Right ventricle myocardium superior (tissue), 1 donor: ENCODE measurements around the gene VDAC1. TPM values are rescaled to one million over a fixed set of nuclear protein-coding genes. Genes with fewer than 3 reads are reported as not detected.
"Not testable (repeated sequence)": the region's sequence is repeated elsewhere in the genome, so short reads cannot be mapped to it uniquely, and the experiment has no call there.

Experiments used
- ATAC-seq: fragments of 200-7000 bp; cut with Tn5 transposase; one replicate; pipeline ENCODE4 v1.9.1; 2020; ENCODE audit warnings: mild to moderate bottlenecking; ENCODE audit not compliant: poor library complexity
- DNase-seq: peaks from one replicate; pipeline ENCODE4 v3.0.0-alpha.2; 2020
- intact Hi-C: fragments of 100-400 bp; cut with DNase I; formaldehyde crosslinking; loops from one replicate; pipeline ENCODE4 v1.11.2; 2022
- total RNA-seq: library from RNA; stranded (reverse); fragmentation: NEBNext Ultra II Directional; extraction: Animal tissue kit (Norgen Biotek cat#: 25700); gene quantifications from one replicate; pipeline ENCODE4 v1.2.1, GENCODE V29; 2021
- donor health status: DM: no; HTN: yes; CAD: no; lungs with severe emphysema.

VDAC1 gene
- total RNA-seq, 1 donor from 2014 or later, result 475 TPM

DNA sequence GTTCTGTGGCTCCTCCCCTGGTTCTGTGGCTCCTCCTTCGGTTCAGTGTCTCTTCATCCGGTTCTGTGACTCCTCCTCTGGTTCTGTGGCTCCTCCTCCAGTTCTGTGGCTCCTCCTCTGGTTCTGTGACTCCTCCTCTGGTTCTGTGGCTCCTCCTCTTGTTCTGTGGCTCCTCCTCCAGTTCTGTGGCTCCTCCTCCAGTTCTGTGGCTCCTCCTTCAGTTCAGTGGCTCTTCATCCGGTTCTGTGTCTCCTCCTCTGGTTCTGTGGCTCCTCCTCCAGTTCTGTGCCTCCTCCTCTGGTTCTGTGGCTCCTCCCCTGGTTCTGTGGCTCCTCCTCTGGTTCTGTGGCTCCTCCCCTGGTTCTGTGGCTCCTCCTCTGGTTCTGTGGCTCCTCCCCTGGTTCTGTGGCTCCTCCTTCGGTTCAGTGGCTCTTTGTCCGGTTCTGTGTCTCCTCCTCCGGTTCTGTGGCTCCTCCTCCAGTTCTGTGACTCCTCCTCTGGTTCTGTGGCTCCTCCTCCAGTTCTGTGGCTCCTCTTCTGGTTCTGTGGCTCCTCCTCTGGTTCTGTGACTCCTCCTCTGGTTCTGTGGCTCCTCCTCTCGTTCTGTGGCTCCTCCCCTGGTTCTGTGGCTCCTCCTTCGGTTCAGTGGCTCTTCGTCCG lies 68.7 kb downstream of the VDAC1 start:
- ATAC-seq, intact Hi-C loops, DNase-seq: not testable (repeated sequence)

DNA sequence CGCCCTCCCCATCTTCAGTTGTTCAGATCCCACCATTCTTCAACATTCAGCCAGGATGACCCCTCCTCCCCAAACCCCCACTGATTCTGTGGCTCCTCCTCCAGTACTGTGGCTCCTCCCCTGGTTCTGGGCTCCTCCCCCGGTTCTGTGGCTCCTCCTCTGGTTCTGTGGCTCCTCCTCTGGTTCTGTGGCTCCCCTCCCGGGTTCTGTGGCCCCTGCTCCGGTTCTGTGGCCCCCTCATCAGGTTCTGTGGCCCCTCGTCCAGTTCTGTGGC lies 69.2 kb downstream of the VDAC1 start:
- DNase-seq, result no peak
- ATAC-seq, result no peak
- intact Hi-C loops, result no loop called here

DNA sequence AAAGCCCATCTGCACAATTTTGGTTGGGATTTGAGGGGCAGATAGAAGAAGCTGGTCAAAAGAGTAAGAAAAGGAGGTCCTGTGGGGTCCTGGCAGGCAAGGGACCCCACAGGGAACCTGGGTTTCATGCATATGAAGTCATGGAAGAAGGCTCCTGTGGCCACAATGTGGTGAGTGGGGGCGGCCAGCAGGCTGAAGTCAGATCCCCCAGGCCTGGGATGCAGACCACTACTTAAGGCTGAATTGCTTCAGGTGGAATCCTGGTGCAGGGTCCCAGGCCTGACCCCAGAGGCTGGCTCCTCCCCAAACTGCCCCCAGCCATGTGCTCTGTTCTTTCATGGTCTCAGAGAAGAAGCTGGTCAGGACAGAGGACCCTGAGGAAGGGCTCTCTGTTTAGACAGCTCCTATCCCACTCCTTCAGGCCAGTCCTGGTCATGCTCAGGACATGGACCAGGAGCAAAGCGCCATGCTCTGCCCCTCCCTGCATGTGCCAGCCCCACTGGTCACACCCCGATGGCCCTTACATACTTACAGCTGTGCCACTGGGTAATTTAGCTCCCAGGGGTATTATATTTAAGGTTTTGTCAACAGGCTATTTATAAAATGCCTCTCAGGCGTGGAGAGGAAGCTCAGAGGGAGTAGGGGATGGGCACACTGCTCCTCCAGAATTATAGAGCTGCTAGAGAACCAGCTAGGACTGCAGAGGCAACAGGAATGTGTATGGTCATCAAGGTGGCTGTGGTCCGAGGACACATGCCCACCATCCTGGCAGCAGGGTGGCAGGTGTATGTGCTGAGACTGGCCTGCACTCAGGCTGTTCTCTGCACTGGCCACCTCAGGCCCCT lies 69.7 kb downstream of the VDAC1 start:
- intact Hi-C loops, result no loop called here
- DNase-seq (no peak), ATAC-seq (no peak)

DNA sequence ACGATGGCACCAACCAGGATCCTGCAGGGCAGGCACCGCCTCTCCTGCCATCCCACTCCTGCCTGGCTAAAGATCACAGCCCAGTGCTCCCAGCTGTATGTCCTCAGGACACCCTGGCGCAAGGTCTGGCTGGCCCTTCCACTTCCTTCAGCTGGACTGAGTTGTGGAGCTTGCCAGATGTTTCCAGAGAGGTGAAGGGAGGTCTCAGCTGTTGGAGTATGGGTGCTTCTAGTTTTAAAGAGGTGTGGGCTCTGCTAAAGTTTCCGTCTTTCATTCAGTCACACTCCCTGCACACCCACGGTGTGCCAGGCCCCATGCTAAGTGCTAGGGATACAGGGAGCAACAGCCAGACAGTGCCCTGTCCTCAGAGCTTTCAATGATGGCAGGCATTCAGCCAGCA lies 70.5 kb downstream of the VDAC1 start:
- intact Hi-C loops, result no loop called here
- DNase-seq (no peak), ATAC-seq (no peak)

DNA sequence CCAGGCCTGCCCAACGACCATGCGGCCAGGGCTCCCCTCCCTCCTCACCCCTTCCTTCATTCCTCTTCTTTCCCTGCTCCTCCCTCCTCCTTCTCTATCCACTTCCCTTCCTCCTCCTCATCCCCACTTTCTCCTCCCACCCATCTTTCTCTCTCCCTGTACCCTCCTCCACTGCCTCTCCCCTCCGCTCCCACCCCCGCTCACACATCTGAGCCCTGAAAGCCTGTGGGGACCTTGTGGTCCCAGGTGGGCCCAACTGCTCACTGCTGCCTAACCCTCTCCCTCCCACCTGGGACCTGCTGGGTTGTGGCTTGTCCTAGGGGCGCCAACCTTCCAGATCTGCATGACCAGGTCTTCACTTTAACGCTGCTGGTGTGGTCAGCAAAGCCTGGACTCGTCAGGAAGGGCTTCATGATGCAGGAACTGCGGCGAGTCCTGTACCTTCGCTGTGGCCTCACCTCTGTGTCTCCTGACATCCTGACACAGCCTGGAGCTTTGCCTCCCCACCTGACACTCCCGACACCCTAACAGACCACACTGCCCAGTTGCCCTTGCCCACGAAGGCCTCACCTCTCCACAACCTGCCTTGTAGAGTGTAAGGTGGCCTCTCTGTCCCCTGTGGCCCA lies 71.0 kb downstream of the VDAC1 start:
- DNase-seq (no peak), ATAC-seq (no peak)
- intact Hi-C loops, result no loop called here

DNA sequence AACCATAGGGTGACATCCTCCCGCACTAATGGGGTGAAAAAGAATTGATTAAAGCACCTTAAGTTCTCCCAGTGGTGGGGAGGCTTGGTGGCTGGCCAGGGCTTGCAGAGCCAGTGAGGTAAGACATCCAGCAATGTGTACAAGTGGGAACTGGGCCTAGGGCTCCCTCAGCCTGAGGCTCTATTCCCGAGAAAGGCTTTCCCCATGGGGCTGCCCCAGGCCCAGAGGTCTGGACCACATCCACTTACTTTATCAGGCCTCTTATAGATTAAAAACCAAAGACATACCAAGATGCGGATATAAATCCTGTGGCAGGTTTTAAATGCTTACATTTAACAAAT lies 71.6 kb downstream of the VDAC1 start:
- ATAC-seq (no peak), DNase-seq (no peak)
- intact Hi-C loops, result no loop called here

DNA sequence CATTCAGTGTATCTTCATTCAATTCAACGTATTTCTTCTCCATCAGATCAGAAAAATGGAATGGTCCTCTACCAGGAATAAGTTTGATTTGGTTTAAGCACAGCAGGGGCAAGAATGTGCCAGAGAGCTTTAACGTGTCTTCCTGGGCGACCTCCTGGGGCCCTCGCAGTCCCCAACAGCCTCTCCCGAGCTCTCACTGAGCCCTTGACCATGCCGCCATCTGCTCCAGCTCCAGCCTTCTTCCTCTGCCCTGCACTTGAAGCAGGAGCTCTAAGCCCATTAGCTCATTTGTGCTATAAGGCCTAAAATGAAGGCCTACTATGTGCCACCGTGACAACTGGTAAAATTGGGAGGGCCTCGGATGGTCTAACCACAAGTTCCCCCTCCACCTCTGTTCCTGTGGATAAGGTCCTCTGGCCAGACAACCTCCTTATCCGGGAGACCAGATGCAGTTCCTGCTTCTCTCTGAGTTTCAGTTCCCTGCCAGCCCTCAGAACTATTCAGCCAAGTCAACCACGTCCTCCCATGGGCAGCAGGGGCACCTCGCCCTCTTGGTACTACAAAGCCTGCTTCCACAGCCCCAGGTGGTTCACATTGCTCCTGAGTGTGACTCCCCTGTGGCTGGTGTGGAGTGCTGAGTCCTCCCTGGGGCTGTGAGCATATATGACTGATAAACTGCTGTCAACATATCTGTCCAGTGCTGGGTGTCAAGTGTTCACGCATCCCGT lies 72.2 kb downstream of the VDAC1 start:
- DNase-seq (no peak), ATAC-seq (peak; percentile 41)
- intact Hi-C loops, result no loop called here

DNA sequence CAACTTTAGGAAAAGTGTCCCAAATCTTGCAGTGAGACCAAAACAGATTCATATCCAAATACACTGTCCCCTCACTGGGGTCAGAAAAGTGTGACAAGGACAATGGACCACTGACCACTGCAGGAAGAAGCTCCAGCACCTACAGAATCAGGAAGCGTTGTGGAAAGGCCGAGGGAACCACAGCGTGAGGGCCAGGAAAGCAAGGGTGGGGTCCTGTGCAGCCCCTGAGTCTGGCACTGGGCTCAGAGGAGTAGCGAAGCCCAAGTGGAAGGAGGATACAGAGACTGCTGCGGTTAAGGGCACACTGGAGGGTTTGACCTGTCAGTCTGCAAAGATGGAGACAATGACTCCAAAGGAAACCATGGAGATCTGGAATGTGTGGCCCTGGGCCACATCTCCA lies 73.2 kb downstream of the VDAC1 start:
- ATAC-seq, result no peak
- DNase-seq, result no peak
- intact Hi-C loops, result no loop called here

DNA sequence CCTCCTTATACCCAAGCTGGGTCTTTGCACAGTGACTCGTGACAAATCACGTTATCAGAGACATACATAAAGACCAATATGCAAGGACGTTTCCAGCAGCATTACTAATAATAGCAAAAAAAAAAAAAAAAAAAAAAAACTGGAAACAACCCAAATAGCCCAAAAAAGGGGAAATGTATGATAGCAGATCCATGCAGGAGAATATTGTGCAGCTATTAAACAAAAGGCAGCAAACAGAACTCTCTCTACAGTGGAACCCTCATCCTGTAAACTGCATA lies 74.0 kb downstream of the VDAC1 start:
- intact Hi-C loops, result no loop called here
- ATAC-seq (no peak), DNase-seq (no peak)

DNA sequence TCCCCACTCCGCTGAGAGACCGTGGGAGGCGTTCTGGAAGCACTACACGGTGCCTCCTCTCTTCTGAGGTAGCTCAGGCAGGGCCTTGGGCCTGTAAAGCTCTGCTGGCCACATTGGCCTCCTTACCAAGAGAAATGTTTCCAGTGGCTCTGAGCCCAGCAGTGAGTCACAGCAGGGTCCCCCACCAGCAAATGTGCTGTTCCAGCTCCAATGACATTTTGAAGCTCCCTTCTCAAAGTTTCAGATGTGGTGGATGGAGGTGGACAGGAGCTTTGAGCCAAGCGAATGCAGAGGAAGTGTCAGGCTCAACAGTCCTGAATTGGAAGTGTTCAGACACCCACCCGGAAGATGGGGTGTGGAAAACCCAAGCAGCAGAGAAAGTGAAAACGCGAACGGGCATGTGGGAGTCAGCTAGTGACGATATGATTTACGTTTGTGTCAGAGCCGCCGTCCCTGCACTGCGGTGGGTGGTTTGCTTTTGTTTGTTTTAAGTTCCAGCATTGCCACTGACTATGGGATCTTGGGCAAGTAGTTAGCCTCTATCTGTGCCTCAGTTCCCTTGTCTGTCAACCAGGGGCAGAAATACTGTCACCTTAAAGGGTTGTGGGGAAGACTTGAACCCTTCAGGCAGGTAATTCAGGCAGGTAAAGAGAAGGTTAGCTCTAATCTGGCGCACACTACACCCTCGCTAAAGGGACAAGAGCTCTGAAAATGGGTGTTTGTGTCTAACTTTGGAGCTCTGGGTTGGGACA lies 74.5 kb downstream of the VDAC1 start:
- no peak for ATAC-seq
- DNase-seq, result no peak
- intact Hi-C loops, result no loop called here

DNA sequence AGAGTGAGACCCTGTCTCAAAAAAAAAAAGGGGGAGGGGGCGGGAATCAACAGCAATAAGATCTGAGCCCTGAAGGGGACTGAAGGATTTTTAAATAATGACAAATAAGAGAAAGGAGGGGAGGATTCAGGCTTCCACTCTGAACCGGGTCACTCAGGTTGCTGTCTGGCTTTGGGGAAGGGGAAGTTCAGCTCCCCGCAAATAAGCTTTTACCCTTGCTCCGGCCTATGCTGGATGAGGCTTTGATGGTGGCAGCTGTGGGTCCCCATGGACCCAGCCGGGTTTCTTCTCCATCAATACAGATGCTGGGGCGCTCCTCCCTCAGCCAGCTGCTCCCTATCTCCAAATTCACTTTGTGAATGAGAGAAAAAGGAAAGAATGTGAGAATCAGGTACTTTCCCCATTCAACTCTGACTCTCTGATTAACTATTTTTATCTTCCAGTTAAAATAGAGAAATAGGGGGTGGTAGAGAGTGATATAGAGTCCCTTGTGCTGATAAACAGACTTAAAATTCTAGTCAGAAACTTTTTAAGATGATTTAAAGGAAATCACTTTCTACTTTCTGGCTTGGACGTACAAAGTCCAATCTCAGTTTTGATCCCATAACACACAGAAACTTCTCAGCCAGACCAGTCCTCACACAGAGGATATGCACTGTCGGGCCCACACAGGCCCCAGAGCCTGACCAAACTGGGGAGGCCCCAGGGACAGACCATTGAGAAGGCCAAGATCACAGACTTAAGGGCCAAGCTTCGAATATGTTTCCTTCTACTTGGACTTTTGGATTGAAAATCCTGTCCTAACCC lies 76.0 kb downstream of the VDAC1 start:
- ATAC-seq (no peak), DNase-seq (no peak)
- intact Hi-C loops, result no loop called here

DNA sequence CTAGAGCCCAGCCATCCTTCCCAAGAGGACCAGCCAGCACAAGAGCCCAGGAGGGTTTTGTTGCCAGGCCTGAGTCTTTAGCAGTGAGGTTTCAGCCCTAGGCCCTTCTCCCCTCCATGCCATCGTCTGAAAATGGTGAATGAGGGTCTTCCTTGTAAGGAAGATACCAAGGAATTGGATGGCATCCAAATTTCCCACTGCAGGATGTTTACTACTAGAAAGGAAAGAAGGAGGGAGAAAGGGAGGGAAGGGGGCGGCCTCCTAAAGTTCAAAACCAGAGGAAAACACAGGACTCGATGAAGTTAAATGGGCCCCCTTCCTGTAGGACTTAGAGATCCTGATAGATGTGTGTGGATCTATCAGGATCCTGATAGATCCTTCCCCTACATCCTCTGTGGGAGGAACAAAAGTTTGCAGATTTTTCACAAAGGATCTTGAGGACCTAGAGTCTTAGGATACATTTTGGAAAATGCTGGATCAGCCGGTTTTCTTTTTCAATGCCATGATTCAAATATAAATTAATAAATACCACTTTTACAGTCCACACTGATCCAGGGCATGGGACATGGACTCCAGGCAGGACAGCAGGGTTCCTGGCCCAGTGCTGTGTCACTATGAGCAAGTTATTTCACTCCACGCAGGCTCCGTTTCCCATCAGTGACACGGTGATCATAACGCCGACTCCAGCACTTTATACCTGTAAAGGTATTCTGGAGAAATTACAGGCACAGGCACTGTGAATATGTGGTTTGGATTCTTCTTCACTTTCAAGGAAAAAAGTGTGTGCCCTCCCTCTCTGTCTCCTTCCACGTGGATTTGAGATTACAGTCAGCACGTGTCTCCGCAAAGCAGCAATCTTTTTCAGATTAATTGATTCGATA lies 77.2 kb downstream of the VDAC1 start:
- intact Hi-C loops, result no loop called here
- ATAC-seq (no peak), DNase-seq (no peak)

DNA sequence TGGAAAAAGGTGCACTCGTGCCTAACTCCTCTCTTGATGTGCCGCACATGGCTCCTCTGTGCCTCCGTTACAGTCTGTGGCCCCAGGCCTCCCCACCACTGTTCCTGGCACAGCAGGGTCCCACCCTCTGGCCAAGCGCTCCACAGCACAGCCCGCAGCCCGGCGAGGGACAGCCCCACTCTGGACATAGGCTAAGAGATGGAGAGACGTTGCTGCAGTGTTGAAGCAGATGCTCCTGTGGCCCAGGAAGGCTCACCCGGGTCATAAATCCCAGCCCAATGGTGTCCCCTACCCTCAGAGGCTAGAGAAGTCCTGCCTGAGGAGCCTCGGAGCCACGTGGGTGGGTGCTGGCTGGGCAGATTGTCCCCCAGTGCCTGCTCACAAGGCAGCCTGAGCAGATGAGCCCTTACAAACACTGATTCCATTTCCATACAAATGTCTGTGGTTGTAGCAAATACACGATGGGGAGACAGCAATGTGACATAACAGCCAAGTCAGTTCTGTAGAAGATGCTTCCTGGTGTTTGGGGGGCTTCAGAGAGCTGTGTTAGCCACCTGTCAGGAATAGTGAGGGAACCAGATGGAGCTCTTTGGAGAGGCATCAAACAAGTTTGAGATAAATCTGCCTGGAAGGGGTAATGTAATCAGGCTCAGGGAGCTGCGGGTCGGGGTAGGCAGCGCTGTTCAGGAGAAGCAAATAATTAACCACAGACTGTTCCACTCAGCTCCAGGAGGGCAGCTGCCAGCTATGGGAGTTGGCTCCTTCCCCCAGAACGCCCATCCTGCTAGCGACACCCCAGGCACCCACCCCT lies 78.1 kb downstream of the VDAC1 start:
- intact Hi-C loops, result no loop called here
- ATAC-seq (no peak), DNase-seq (no peak)

DNA sequence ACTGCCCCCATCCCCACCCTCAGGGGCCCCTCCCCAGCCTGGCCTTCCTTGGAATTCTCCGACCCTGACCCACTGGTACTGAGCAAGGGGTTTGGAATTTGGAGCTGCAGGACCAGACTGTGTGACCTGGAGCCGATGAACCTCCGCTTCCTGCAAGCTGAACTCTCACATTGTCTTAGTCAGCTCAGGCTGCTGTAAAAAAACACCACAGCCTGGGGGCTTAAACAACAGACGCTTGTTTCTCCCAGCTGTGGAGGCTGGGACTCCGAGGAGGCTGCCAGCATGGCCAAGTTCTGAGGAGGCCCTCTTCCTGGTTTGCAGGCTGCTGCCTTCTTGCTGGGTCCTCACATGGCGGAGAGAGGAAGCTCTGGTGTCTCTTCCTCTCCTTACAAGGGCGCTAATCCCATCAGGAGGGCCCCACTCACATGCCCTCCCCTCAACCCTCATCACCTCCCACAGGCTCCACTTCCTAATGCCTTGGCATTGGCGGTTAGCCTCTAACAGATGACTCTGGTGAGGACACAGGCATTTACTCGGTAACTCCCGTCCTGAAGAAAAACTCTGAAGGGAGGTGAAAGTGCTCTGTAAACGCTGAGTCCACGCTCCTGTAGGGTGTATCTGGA lies 78.8 kb downstream of the VDAC1 start:
- ATAC-seq (no peak), DNase-seq (no peak)
- intact Hi-C loops, result no loop called here

DNA sequence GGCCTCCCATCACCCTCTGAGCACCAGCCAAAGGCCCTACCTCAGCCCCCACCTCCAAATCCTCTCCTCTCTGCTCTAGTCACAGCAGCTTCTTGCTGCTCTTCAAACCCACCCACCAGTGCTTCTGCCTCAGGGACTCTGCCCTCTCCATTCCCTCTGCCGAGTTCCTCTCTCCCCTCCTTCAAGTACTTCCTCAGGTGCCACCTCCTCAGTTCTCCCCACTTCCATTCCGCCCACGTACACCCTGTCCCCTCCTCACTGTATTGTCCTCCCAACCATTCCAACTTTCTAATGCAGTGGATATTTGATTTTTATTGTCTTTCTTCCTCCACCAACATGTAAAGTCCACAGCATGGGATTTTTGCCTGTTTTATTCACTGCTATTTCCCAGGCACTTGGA lies 79.5 kb downstream of the VDAC1 start:
- intact Hi-C loops, result no loop called here
- no peak for ATAC-seq
- DNase-seq, result no peak

DNA sequence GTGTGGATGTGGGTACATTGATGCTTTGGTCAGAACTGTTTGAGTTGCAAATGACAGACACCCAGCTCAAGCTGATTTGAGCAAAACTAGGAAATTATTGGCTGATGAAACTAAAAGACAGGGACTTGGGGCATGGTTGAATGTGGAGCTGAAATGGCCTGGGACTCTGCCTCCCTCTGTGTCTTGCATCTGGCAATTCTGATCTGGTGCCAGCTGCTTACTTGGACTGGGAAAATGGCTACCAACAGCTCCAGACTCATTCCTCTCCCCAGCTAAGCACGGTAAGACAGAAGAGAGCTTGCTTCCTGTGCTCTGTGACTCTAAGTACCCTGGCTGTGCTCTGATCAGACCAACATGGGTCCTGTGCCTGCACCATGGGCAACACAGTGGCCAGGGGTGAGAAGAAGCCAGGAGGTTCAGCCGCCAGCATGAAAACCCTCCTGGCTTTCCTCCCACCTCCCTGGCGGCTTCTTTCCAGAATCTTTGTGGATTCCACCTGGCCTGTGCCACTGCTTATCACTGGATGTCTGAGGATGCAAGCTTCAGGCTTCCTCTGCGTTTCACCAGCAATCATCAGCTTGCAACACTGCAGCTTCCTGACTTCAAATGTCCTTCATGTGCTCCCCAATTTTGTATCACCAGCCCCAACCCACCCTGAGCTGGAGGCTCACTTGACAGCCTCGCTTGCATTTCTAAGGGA lies 80.4 kb downstream of the VDAC1 start:
- ATAC-seq (no peak), DNase-seq (no peak)
- intact Hi-C loops, result no loop called here
